ENCODE data around the gene DACT1.

Gene DACT1

GRCh38 chr14:58635091-58635830 lies 2.5 kb upstream of the DACT1 start:
- TF ChIP-seq CTCF (IDR thresholded peaks at IDR 0.05; ENCODE audit: low read length, missing control alignments), result no peak
- H3K4me3 ChIP-seq (replicated peaks; ENCODE audit: low read depth, low read length), result no peak overlapping the region
- no peak for DNase-seq (ENCODE audit: low read depth)

- no peak for DNase-seq (ENCODE audit: low read depth)
- TF ChIP-seq CTCF (IDR thresholded peaks at IDR 0.05; ENCODE audit: low read length, missing control alignments), result no peak
- H3K4me3 ChIP-seq (replicated peaks; ENCODE audit: low read depth, low read length), result no peak overlapping the region
Observed at GRCh38 chr14:58636129-58636528, 1.6 kb upstream of the DACT1 start.

GRCh38 chr14:58637040-58637390 lies 747 bp upstream of the DACT1 start:
- H3K4me3 ChIP-seq (replicated peaks; ENCODE audit: low read depth, low read length), result peak overlapping the region; percentile 65
- DNase-seq (ENCODE audit: low read depth), result peak; percentile 84
- TF ChIP-seq CTCF (IDR thresholded peaks at IDR 0.05; ENCODE audit: low read length, missing control alignments), result no peak

- TF ChIP-seq CTCF (IDR thresholded peaks at IDR 0.05; ENCODE audit: low read length, missing control alignments), result no peak
- peak; percentile 38 for DNase-seq (ENCODE audit: low read depth)
- peak overlapping the region; percentile 65 for H3K4me3 ChIP-seq (replicated peaks; ENCODE audit: low read depth, low read length)
Observed at GRCh38 chr14:58638231-58639197, 752 bp downstream of the DACT1 start.

- peak overlapping the region; percentile 65 for H3K4me3 ChIP-seq (replicated peaks; ENCODE audit: low read depth, low read length)
- DNase-seq (ENCODE audit: low read depth), result no peak
- no peak for TF ChIP-seq CTCF (IDR thresholded peaks at IDR 0.05; ENCODE audit: low read length, missing control alignments)
Observed at GRCh38 chr14:58639198-58639565, 1.4 kb downstream of the DACT1 start.

- DNase-seq (ENCODE audit: low read depth), result peak; percentile 92
- TF ChIP-seq CTCF (IDR thresholded peaks at IDR 0.05; ENCODE audit: low read length, missing control alignments), result peak; percentile 78
- peak overlapping the region; percentile 65 for H3K4me3 ChIP-seq (replicated peaks; ENCODE audit: low read depth, low read length)
Observed at GRCh38 chr14:58639842-58640484, 2.2 kb downstream of the DACT1 start.
